GM18499 (cell line): ENCODE data around the gene ALDH1A1.

Source experiments
- ATAC-seq: cut with Tn5 transposase; IDR thresholded peaks from one replicate; pipeline ENCODE4 v1.9.1; 2021; ENCODE audit warnings: moderate number of reproducible peaks; ENCODE audit not compliant: insufficient read depth, unreplicated experiment

ALDH1A1 gene

DNA sequence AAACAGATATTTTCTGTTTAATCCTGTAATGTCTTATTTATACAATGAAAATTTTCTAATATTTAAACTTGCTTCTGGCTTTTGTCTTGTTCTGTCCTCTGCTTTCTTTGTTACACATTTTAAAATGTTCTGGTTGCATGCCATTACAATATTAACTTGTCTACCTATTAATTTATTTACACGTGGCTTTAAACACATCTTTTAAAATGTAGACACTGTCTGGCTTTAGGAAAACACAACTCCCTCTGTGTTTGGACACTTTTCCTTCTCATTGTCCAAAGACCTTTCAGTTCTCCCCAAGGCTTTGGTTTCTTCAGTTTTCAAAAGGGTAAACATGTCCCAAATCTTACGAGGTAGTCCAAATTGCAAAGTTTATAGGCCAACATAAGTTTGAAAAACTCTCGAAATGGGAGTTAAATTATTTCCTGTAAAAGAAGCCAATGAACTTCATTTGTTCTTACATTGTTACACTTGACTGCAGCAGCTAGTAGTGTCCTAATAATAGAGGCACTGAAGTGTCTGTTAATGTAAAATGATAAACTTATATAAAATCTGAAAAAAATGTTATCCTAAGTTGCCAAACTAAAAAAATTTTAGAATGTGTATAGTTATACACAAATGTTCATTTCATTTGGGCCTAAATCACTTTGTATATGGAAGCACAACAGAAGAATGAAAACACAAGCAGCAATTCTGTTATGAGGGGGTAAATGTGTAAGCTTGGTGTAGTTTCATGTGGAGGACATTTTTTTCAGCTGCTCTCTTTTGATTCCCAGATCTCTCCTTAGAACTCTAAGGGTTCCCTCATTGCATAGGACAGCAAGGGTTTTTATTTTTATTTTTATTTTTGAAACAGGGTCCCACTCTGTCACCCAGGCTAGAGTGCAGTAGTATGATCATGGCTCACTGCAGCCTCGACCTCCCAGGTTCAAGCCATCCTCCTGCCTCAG, 53.8 kb downstream of the ALDH1A1 start:
- no peak for ATAC-seq

DNA sequence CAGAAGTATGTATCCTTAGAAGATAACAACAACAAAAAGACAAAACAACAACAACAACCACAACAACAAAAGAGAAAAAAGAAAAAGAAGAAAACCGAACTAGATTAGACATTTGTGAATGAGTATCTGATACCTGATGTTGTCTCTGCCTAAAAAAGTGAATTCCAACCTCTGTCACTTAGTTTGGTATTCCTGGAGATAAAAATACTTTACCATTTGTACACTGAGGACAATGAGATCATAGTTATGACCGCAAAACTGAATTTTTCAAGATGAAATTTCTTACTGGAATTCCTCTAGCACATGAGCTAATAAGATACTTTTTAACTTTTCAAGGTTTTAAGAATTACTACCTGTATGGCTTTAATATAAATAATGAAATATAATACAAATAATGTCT, 54.5 kb downstream of the ALDH1A1 start:
- ATAC-seq: no peak

DNA sequence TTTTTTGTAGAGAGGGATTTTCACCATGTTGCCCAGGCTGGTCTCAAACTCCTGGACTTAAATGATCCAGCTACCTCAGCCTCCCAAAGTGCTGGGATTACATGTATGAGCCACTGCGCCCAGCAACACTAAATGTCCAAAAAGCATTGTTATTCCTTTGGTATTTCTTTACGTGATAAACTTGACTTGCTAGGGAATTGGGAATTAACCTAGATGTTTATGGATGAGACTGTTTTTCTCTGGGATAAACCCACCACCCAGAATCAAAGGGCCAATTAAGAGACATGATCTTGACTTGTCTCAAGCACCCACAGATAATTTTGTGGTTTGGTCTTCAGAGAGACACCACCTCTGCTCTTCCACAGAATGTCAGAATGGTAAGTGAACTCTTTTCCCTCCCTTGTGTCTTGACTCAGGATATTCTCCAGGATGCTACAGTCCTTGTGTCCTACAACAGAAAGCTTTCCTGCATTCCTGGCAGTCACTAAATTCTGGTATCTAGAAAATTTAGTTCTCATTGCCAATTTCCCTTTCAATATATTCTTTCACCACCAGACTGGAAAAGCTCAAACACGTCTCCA, 55.7 kb downstream of the ALDH1A1 start:
- ATAC-seq: no peak

DNA sequence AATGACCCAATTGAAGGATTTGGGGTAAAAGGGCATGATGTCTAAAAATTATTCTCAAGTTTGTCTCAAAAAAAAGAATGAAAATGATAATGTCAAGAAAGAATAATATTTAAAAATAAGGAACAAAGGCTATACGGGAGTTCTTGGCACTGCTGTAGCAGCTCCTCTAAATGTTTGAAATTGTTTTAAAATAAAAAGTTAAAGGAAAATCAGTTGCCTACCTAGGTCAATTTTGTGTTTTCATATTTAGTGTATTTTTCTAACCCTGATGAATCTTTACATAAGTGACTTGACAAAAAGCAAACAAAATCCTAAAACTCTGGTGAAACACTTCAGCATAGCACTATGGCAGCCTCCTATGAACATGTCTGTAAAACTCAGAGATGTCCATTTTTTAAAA, 56.4 kb downstream of the ALDH1A1 start:
- no peak for ATAC-seq

DNA sequence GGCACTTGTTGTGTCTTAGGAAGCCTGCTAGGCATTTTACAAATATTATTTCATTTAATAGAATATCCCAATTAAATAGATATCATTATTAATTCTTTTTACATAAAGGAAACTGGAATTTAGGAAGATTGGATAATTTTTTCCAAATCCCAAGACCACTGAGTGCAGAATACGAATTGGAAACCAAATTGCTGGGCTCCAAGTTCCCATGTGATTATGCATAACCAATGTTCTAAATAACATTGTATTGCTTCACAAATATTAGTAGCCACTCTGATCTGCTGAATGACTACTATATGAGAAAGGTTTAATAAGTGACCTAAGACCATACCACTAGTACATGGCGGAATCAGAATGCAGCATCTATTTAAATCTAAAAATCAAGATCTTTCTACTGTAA, 57.7 kb downstream of the ALDH1A1 start:
- no peak for ATAC-seq

DNA sequence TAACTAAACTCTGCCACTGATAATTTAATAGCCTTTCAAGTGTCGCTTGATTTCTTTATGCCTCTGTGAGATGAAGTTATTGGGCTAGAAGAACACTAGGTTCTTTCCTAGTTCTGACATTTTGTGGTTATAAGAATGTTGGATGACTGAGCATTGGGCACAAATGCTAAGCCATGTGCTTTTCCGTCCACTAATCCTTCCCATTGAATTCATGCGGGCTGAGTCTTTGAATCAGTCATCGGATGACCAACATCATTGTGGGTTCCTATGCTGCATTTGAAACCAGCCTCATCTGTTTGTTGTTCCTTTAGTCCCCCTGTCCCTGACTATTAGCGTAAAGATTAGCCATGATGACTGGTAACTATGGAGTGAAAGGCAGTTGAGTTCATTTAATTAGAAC, 58.5 kb downstream of the ALDH1A1 start:
- no peak for ATAC-seq

DNA sequence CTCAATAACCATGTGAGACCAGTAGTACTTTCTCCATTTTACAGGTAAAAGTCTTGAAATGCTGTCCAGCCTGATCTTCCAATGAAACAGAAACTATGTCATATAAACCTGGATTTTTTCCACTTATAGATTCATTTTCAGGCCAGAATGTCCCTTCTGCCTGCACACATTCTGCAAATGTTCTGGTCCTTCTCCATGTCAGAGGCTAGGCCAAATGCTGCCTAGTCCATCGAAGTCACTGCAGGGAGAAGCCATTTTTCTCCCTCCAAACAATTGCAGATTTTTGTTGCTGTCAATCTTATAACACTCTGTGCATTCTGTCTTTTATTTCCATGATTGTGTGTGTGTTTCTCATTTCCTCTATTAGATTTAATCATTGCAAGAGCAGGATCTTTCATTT, 59.4 kb downstream of the ALDH1A1 start:
- ATAC-seq: no peak

DNA sequence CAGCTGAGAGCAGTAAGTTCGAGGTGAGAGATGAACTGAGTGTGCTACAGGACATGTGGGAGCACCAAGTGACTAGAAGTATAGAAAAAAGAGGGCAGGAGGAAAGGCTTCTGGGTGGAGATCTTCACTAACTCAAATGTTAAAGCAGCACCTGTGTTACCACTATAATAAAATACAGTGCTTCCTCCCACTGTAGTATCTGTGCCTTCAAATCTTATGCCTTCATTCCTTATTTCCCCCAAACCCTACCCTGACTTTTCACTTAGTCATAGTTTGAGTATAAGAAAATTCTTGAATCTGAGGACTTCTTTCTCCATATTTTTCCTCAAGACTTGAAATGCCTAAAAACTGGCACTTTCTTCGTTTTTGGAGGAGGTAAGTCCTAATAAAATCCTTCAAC, 61.8 kb downstream of the ALDH1A1 start:
- no peak for ATAC-seq

DNA sequence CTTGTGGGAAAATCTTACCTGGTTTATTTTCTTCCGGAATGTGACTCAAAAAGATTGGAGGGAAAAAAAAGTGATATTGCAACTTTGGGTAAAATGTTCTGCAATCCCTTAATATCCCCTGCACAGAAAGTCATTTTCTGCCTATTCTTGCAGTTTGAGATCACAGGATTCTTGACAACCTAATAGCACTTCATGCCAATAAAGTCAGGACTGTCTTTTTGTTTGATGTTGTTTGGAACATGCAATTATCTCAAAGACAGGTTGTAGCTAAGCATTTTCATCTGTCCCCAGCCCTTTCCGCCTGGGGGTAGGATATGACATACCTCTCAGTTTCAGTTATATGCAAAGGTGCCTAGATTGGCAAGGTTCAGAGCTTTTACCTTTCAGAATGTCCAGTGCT, 63.9 kb downstream of the ALDH1A1 start:
- no peak for ATAC-seq

DNA sequence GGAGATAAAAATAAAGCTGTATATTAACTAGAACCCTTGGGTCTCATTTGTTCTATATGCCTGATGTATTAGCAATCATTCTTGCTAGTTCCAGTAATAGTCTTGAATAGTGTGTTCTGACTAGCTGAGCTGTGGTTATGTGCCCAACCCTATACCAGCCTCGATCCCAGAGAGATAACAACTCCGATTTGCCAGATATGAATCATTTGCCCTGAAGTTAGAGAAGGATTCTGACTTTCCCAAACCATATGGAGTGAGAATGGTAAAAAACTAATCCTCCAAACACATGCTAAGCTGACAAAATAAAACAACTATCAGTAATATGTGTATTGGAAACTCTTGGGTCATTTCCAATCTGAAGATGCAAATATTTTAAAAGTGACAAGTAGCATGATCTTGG, 64.8 kb downstream of the ALDH1A1 start:
- no peak for ATAC-seq

DNA sequence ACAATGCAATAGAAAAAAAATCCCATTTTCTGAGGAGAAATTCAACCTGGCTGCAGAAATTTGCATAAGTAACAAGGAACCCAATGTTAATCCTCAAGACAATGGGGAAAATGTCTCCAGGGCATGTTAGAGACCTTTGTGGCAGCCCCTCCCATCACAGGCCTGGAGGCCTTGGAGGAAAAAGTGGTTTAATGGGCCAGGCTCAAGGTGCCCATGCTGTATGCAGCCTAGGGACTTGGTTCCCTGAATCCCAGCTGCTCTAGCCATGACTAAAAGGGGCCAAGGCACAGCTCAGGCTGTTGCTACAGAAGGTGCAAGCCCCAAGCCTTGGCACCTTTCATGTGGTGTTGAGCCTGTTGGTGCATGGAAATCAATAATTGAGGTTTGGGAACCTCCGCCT, 66.5 kb downstream of the ALDH1A1 start:
- ATAC-seq: no peak

DNA sequence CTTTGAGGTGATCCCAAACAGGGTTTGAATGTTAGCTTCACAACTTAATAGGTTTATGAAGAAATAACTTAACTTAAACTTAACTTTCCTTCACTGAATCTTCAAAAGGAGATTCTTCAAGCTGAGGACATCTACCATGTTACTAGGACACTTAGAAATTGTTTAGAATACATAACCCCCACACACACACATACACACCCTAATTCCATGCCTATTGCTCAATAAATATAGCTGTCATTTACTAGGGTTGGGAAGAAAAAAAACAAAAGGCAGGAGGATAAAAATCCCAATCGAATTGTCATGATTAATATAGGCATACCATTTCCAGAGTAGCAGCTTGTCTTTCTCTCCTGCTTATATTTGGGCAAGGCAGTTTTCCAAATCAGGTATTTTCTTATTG, 68.3 kb downstream of the ALDH1A1 start:
- ATAC-seq: no peak

DNA sequence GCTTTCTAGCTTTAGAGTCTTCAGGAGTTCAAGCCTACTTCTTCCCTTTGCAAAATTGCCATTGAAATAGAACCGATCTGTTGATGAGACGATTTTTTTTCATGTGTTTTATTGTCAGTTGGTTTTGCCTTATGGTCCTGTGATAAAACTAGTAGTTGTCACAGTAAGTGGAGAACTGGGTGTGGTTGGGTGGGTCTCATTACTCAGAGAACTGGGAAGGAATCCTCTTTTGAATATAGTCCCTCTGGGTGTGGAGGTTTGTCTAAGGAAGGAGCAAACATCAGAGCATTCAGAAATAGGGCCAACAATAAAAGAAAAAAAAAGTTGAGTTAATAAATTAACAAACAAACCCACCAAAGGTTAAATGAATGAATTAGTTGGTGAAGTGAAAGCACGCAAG, 69.0 kb downstream of the ALDH1A1 start:
- ATAC-seq: no peak

DNA sequence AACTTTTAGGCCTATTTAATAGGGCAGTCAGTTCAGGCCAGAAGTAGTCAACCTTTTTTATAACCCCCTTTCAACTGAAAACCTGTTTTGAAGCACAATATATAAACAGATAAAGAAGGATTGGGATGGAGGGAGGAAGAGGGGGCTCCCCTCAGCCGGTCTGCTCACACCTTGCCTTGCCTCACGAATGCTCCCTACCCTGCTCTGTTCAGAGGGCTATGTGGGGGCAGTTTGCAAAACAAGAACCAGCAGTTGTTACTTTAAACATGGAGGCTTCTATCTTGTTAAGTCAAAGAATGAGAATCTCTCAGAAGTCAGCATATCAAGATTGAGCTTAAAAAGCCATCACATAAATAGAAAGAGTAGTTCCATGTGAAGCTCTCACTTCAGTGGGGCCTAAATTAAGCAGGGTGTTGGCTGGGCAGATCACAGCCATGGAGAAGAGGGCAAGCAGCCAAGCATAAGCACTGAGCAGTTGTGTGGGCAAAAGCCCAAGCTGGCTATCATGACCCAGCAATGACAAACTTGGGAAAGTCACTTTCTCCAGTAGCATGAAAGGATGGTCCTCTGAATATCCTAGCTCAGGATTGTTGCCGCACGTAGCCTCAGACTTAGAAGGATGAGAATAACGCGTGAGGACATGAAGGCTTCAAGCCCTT, 70.6 kb downstream of the ALDH1A1 start:
- no peak for ATAC-seq

DNA sequence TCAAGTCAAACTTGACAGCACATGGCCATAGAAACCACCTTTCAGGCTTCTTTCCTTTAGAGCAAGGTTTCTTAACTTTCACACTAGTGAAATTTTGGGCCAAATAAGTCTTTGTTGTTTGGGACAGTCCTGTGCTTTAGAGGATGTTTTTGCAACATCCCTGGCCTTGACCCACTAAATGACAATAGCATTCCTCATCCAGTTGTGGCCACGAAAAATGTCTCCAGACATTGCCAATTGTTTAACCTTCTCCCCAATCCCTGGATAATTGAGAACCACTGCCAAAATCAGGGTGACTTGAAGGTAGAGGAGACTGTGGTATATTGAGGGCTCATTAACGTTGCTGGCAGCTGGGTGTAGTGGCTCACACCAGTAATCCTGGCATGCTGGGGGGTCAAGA, 72.0 kb downstream of the ALDH1A1 start:
- ATAC-seq: no peak

DNA sequence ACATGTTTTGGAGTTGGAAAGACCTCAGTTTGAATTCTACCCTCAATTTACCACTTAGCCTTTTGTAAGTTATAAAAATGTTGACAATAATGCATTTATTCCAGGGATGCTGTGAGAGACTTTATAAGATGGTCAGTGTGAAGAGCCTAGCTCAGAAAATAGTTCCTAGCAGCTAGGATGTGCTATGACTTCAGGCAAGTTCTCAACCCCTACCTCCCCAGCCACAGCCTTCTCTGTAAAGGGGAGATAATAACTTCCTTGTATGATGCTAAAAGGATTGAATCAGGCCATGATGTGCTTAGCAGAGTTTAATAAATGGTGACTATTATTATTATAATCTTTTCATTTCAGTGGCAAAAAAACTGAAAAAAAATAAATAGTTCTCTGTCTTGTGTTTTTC, 77.6 kb downstream of the ALDH1A1 start:
- no peak for ATAC-seq

DNA sequence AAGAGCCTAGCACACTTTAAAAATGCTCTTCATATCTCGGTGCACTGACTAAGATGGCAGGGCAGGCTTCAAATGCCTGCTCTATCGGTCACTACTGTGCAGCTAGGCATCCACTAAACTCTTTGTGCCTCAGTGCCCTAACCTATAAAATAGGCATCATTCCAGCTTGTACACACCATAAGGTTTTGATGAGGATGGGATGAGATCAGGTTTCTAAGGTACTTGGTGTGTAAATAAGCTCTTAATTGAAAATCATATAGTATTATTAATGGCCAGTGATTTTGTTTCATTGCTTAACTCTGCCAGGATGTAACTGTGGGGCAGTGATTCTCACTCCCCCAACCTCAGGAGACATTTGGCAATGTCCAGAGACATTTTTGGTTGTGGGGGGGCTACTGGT, 78.5 kb downstream of the ALDH1A1 start:
- no peak for ATAC-seq

DNA sequence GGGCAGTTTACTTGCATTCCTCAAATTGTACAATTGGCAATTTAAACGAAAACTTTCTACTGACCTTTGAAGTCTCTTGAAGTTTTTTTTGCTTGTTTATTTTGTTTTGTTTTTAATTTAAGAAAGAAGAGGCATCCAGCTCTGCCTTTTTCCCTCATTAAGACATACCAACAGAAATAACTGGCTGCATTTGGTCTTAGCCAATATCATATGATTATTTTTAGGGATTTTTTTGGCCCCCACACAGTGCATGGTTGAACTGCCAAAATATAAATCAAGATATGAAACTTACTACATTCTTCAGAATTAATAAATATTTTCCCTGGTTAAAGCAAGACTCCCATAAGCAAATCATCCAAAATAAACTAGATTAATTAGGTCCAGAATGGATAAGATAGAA, 79.4 kb downstream of the ALDH1A1 start:
- ATAC-seq: no peak

DNA sequence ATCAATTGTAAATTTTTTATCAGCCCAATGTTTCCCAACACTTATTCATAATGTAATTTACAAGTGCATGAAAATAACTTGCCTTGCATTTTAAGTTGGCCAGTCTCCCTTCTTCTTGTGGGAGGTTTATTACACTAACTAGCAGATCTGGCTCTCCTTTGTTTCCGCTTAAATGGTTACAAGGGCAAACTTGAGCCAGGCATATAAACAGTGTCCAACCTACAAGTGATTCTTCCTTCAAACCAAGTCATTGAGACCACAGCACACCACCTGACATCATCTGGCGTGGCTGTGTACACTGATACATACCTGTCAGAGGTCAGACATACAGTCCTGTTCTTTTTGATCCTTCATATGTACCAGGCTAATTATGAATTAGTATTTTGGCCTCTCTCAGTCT, 80.1 kb downstream of the ALDH1A1 start:
- ATAC-seq: no peak

DNA sequence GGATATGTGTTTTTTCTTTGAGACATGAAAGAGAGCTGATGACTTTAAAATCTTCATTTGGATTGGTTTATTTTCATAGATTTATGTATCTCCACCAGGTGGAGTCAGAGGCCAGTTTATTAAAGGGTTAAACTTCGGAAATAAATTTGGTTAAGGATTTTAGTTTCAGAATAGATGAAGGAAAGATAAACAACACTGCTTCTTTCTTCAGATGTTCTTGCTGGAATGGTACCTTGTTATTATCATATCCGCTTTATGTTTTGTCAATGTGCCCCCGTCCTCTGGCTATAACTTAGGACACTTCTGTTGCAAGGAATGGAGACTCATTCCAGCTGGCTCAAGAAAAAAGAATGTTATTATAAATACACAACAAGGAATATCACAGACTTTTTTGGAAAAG, 81.2 kb downstream of the ALDH1A1 start:
- no peak for ATAC-seq

DNA sequence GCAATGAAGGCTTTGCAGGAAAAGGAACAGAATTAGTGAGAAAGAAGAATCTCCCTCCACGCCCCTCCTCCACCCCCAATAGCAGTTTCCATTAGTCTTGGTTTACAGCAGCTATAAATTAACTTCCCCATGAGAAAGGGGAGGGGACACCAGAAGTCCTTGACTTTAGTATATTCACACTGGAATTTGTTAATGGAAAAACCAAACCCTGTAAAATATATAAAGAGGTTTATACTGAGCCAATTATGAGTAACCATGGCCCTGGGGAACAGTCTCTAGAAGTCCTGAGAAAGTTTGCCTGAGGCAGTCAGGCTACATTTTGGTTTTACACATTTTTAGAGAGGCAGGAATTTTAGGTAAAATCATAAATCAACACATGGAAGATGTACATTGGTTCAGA, 88.5 kb downstream of the ALDH1A1 start:
- no peak for ATAC-seq
